ENCODE measurements around the gene KRT80.
A peak's percentile ranks its signal among the peaks of the same experiment; 100 is the strongest.

Gene KRT80

GRCh38 chr12:52175371-52176350 lies 16.2 kb downstream of the KRT80 start:
- H3K27ac ChIP-seq, result peak overlapping the region; percentile 10 to 50
- DNase-seq (ENCODE audit: low spot score), result no peak
- TF ChIP-seq CTCF (IDR thresholded peaks at IDR 0.05), result no peak

GRCh38 chr12:52173526-52173925 lies 18.3 kb downstream of the KRT80 start:
- Histone ChIP-seq H3K27ac (no peak overlapping the region), H3K4me3 (no peak overlapping the region)
- no peak for DNase-seq (ENCODE audit: low spot score)
- no peak for TF ChIP-seq CTCF (IDR thresholded peaks at IDR 0.05)

More at GRCh38 chr12:52175371-52176350, 16.2 kb downstream of the KRT80 start:
- H3K4me3 ChIP-seq, result no peak overlapping the region

- no peak for DNase-seq (ENCODE audit: low spot score)
- no peak overlapping the region for H3K27ac ChIP-seq
Observed at GRCh38 chr12:52172956-52173355, 18.9 kb downstream of the KRT80 start.

GRCh38 chr12:52171950-52172512 lies 19.8 kb downstream of the KRT80 start:
- no peak overlapping the region for H3K4me3 ChIP-seq
- no peak for DNase-seq (ENCODE audit: low spot score)
- peak; percentile 13 for TF ChIP-seq CTCF (IDR thresholded peaks at IDR 0.05)
- H3K27ac ChIP-seq, result no peak overlapping the region

More at GRCh38 chr12:52172956-52173355, 18.9 kb downstream of the KRT80 start:
- no peak for TF ChIP-seq CTCF (IDR thresholded peaks at IDR 0.05)
- H3K4me3 ChIP-seq, result no peak overlapping the region

GRCh38 chr12:52170827-52171226 lies 21.0 kb downstream of the KRT80 start:
- no peak for TF ChIP-seq CTCF (IDR thresholded peaks at IDR 0.05)
- no peak for DNase-seq (ENCODE audit: low spot score)
- Histone ChIP-seq H3K4me3 (no peak overlapping the region), H3K27ac (no peak overlapping the region)

- DNase-seq (ENCODE audit: low spot score), result no peak
- no peak overlapping the region for H3K27ac ChIP-seq
- H3K4me3 ChIP-seq, result no peak overlapping the region
- TF ChIP-seq CTCF (IDR thresholded peaks at IDR 0.05), result no peak
Observed at GRCh38 chr12:52169886-52170285, 21.9 kb downstream of the KRT80 start.

Measured in coronary artery (tissue), 2 donors.